ENCODE measurements around the gene CST11. TPM values are rescaled to one million over a fixed set of nuclear protein-coding genes. Genes with fewer than 3 reads are reported as not detected.

The CST11 gene
- total and polyA plus RNA-seq, 2 donors (not counting 3 experiments of a cell fraction or from before 2014, with no cell fraction given): not detected

DNA sequence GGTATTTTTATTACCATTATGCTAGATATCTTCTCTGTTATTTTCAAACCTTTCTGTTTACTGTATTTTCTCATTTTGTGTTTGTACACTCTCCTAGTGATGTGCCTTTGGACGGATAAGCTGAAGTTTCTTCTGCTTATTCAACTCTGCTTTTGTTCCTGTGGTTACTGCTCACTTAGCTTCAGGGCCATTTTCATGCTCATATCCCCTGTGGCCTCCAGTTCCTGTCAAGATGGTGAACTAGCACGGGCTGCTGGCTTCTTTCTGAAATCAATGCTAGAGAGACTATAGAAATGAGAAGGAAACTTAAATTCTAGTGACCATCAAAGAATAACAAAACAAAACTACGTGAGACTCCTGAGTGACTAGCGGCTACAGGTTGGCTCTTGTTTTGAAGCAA is 31.4 kb upstream of the CST11 start:
- ChIA-PET CTCF (no interaction called here), POLR2A (no interaction called here)
- FAIRE-seq (no peak), DNase-seq (ENCODE audit: low read depth, low spot score) (no peak)
- dilution Hi-C loops (cut with MboI; ENCODE audit: extremely low pct_ligation_motif_present, low sequenced_read_pairs) (no loop called here), intact Hi-C loops (cut with micrococcal nuclease) (no loop called here)
- no peak for TF ChIP-seq POLR2A (IDR thresholded peaks at IDR 0.05; ENCODE audit: low read depth, low read length)
- TF ChIP-seq, protein P1, sequence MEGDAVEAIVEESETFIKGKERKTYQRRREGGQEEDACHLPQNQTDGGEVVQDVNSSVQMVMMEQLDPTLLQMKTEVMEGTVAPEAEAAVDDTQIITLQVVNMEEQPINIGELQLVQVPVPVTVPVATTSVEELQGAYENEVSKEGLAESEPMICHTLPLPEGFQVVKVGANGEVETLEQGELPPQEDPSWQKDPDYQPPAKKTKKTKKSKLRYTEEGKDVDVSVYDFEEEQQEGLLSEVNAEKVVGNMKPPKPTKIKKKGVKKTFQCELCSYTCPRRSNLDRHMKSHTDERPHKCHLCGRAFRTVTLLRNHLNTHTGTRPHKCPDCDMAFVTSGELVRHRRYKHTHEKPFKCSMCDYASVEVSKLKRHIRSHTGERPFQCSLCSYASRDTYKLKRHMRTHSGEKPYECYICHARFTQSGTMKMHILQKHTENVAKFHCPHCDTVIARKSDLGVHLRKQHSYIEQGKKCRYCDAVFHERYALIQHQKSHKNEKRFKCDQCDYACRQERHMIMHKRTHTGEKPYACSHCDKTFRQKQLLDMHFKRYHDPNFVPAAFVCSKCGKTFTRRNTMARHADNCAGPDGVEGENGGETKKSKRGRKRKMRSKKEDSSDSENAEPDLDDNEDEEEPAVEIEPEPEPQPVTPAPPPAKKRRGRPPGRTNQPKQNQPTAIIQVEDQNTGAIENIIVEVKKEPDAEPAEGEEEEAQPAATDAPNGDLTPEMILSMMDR (IDR thresholded peaks at IDR 0.05; ENCODE audit: extremely low read depth in 1 of 2, insufficient read depth in 1 of 2, low read depth in 1 of 2, low read length in 2 of 2): no peak
- TF ChIP-seq MYC (IDR thresholded peaks at IDR 0.05; ENCODE audit: low read depth, low read length): no peak
- TF ChIP-seq JUN (IDR thresholded peaks at IDR 0.05; ENCODE audit: borderline replicate concordance, insufficient read depth, insufficient read length, low read depth): no peak
- no peak for TF ChIP-seq GATA2 (IDR thresholded peaks at IDR 0.05; ENCODE audit: insufficient read depth, insufficient read length, low read depth, low read length)
- TF ChIP-seq, protein P2, sequence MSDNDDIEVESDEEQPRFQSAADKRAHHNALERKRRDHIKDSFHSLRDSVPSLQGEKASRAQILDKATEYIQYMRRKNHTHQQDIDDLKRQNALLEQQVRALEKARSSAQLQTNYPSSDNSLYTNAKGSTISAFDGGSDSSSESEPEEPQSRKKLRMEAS (IDR thresholded peaks at IDR 0.05; ENCODE audit: insufficient read depth, insufficient read length): no peak
- no peak for TF ChIP-seq FOS (IDR thresholded peaks at IDR 0.05; ENCODE audit: borderline replicate concordance, insufficient read depth, low read length)
- no peak for TF ChIP-seq POLR2AphosphoS5 (IDR thresholded peaks at IDR 0.05; ENCODE audit: insufficient read depth, low read depth, low read length)
- TF ChIP-seq EZH2 (IDR thresholded peaks at IDR 0.05; ENCODE audit: borderline replicate concordance, low read depth, low read length, severe bottlenecking): no peak
- Histone ChIP-seq H3K9ac (replicated peaks; ENCODE audit: extremely low read depth, insufficient read depth, low read length) (no peak overlapping the region), H3K4me3 (replicated peaks in 1 of 3; ENCODE audit: insufficient read depth in 1 of 3, low read depth in 1 of 3, low read length in 3 of 3) (no peak overlapping the region), H3K9me1 (replicated peaks; ENCODE audit: control insufficient read depth, extremely low read depth, insufficient read depth, low read length) (no peaks in the 10 kb centered on the region), H3K36me3 (ENCODE audit: control insufficient read depth in 2 of 2, extremely low read depth in 1 of 2, insufficient read depth in 2 of 2, low read length in 2 of 2) (no peaks in the 10 kb centered on the region), H3K79me2 (ENCODE audit: control insufficient read depth, insufficient read depth, low read length) (no peaks in the 10 kb centered on the region), H3K27me3 (ENCODE audit: control insufficient read depth in 2 of 2, insufficient read depth in 2 of 2, low read length in 2 of 2) (no peaks in the 10 kb centered on the region), H2AFZ (ENCODE audit: low read depth, low read length) (no peak overlapping the region), H3K4me2 (ENCODE audit: insufficient read depth, low read length) (no peak overlapping the region), H3K27ac (ENCODE audit: insufficient read depth, low read depth, low read length) (no peak overlapping the region), H3K4me1 (ENCODE audit: control insufficient read depth, extremely low read depth, insufficient read depth, low read length) (no peaks in the 10 kb centered on the region), H3K9me3 (replicated peaks; ENCODE audit: control insufficient read depth, insufficient read depth, low read length) (no peaks in the 10 kb centered on the region), H4K20me1 (replicated peaks; ENCODE audit: control insufficient read depth, extremely low read depth, insufficient read depth, low read length) (no peaks in the 10 kb centered on the region)
- BruUV-seq (replicated peaks): no TSS peak
